T1000 (cell line): ENCODE measurements around the gene GTF2H2C.
"Not testable (repeated sequence)": the region's sequence is repeated elsewhere in the genome, so short reads cannot be mapped to it uniquely, and the experiment has no call there.

Source experiments
- DNase-seq: peaks from one replicate; lab custom pipeline; 2025; ENCODE audit warnings: mixed read lengths; lab: John Stamatoyannopoulos, UW

Gene GTF2H2C

DNA sequence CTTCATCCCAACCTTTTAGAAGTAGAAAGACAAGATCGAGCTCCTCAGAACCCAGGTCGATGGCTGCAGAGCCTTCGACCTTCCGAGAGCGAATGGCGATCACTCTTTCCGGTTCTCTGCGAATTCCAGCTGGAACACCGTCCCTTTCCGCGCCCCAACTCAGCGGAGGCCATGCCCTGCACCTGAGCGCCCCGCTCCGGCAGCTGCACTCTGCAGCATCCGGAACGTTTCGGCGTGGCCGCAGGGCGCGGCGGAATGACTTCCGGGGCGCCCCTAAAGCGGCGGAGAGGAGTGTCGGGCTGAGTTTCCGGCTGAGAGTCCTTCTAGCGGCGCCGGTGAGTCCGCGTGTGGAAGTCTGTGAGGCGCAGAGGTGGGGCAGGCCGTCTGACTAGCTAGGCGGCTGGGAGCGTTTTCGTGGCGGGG is at the start of gene GTF2H2C:
TSS of gene GTF2H2C (plus strand) at position 284 of the 423 bp plus-strand sequence. CDS start 4,942 bp downstream, outside the sequence.
- not testable (repeated sequence) for DNase-seq

DNA sequence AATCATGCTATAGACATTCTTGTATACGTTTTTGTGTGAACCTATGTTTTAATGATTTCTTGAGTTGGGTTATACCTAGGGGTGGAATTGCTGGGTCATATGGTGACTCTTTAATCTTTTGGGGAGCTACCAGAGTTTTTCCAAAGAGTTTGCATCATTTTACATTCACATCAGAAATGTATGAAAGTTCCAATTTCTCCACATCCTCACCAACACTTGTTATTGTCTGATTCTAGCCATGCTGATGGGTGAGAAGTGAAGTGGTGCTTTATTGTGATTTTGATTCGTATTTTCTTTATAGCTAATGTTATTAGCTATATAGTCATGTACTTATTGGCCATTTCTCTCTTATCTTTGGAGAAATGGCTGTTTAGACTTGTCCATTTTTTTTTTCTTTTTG is 49.3 kb upstream of the GTF2H2C start:
- DNase-seq: no peak

DNA sequence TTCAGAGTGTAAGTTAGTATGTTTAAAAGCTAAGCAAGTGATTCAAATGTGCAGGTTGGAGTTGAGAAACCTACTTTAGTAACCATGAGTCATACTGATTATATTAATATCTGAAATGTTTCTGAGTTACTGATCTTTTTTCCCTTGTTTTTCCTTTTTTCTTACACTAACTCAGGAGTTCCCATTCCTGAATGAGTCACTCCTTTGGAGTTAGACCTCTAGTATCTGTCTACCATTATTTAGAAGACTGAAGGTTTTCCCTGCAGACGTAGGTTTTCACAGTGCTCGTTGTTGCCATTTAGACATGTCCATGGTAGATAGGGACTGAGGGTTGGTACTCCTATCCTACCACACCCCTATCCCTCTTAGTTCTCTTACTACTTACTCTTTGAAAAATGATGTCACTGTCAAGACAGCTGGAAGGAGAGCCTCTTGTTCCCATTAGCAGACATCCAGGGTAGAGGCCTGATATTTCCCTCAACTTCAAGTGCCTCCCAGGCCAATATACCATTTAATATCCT is 47.2 kb upstream of the GTF2H2C start:
- DNase-seq: no peak

DNA sequence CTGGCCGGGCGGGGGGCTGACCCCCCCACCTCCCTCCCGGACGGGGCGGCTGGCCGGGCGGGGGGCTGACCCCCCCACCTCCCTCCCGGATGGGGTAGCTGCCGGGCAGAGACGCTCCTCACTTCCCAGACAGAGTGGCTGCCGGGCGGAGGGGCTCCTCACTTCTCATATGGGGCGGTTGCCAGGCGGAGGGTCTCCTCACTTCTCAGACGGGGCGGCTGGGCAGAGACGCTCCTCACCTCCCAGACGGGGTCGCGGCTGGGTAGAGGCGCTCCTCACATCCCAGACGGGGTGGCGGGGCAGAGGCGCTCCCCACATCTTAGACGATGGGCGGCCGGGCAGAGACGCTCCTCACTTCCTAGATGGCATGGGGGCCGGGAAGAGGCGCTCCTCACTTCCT is 44.4 kb upstream of the GTF2H2C start:
- DNase-seq: not testable (repeated sequence)

DNA sequence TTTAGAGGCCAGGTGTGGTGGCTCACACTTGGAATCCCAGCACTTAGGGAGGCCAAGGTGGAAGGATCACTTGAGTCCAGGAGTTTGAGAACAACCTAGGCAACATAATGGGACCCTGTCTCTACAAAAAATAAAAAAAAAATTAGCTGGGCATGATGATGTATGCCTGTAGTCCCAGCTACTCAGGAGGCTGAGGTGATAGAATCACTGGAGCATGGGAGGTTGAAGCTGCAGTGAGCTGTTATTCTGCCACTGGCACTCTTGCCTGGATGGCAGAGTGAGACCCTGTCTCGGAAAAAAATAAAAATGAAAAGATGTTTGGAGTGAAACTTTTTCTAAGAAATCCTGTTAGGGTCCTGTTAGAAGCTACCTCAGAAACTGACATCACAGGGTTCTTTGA is 43.2 kb upstream of the GTF2H2C start:
- no peak for DNase-seq

DNA sequence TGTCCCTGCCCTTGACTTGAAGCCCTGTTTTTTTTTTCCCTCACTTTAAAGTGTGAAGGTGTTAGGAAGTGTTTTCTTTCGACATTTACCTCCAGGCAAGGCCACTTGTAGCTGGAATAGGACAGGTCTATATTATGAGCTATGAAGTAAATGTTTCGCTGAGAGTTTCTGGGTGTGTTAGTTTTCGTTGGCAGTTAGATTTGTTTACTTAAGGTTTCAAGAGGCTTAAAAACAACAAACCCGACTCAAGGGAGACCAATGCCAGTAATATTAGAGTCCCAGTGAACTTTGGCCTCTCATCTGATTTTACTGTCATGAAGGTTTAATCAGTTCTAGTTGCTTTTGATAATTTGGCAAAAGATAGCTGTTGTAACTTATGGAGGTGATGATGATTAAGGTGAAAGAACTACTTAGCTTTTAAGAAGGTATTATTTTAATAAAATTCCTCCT is 42.2 kb upstream of the GTF2H2C start:
- DNase-seq: no peak

DNA sequence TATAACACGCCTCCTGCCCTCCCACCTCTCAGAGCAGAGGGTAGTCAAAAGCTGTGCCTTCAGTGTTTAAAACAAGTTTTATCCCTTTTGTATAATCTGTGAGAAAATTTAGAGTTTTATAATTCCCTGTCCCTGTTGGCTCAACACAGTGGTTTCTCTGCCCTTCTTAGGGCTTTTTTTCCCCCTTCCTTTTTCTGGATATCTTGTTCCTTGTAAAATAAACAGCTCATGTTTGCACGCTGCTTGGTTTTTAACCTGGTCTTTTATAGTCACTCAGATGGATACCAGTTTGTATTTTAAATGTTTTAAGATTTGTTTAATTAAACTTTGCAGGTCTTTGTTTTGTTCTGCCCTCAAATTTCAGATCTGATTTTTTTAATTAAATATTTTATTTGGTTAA is 40.7 kb upstream of the GTF2H2C start:
- no peak for DNase-seq

DNA sequence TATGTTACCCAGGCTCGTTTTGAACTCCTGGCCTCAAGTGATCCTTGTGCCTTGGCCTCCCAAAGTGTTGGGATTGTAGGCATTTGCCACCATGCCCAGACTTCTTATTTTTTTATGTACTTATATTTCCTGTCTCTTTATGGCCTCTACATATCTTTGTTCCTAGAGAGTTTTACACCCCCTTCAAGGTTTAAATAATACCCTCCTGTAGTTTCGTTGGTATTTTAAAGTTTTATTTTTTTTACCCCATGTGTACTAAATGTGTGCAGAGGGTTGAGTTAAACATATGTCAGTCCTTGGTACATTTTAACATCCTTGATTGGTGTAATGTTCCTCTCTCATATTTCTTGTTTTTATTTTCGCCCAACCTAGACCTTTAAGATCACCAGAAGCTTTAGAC is 38.0 kb upstream of the GTF2H2C start:
- DNase-seq: no peak

DNA sequence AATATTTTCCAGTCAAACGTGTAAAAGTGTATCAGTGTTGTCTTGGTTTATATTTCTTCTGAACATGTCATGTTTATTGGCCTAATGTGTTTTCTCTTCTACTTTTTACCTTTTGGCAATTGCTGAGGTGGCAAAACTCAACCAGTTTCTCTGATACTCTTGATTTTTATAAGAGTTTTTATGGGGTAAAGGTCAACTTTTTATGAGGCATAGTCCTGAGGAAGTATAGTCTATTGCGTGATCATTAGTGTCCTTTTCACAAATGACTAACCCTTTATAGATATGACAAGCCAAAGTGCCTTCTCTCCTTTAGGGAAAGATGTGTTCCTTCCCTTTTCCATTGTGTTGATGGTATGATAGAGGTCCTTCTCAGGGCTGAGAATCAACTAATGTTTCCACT is 34.5 kb upstream of the GTF2H2C start:
- no peak for DNase-seq

DNA sequence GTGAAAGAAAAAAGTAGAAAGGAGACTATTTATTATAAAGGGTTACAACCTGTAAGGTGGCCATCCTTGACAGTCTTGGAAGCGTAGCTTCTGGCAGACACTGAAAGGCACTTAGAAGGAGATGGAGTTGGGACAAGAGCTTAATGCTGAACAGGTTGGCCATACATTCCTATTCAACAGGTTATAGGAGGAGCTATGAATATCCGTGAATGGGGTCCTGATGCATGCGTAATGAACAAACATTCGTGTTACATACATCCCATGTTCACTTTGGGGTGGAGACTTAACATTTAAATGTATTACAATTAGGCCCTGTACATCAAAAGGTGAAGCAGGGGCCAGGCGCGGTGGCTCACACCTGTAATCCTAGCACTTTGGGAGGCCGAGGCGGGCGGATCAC is 33.3 kb upstream of the GTF2H2C start:
- DNase-seq: no peak

DNA sequence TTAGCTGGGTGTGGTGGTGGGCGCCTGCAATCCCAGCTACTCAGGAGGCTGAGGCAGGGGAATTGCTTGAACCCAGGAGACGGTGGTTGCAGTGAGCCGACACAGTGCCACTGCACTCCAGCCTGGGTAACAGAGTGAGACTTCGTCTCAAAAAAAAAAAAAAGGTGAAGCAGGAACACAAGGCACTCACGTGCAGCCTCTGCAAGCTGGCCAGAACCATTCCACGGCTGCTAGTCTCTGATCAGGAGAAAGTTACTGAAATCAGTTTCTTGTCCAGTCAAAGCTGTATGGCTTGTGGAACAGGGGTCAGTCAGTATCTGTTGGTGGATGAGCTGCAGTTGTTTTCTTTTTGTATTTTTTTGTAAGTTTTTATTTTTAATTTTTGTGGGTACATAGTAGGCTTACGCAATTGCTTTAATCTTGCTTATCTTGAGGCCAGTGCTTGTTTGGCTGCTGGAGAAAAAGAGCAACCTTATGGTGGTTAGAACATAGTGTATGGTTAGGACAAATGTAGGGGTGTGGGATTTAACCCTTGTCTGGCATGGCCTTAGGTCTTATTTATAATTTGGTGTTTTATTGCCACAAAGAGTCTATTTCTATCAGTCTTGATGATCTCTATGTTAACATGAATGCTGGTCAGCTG is 32.7 kb upstream of the GTF2H2C start:
- DNase-seq: no peak

DNA sequence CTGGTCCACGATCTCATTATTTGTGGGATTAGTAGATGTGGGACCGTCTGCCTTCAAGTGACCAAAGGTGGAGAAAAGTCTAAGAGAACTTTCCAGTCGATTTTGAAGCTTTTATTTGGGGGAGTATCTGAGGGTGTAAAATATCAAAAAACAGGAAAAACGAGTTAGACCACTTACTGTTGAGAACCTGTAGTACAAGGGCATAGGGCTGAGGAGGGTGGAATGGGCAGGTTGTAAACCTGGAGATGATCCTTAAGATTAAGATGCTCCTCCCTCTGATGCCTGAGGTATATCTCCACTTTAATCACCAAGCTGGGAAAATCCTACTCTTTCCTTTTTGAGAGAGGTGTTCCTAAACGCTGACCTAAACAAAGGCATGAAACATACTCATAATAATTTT is 32.0 kb upstream of the GTF2H2C start:
- DNase-seq: no peak

DNA sequence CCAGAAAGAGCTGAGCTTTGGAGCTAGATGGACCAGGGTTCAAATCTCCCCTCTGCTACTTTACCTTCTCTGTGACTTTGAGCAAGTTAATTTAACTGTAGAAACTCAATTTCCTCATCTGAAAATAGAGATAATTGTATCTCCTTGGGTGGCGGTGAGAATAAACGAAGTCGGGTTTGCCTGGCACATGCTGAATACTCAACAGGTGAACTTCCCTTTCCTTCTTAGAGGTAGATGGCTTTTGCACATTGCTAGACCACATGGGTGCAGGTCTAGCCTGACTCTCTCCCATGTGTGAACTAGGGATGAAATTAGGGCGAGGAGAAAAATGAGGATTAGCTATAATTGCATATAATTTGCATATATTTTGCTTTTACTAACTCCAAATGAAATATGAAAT is 31.4 kb upstream of the GTF2H2C start:
- no peak for DNase-seq

DNA sequence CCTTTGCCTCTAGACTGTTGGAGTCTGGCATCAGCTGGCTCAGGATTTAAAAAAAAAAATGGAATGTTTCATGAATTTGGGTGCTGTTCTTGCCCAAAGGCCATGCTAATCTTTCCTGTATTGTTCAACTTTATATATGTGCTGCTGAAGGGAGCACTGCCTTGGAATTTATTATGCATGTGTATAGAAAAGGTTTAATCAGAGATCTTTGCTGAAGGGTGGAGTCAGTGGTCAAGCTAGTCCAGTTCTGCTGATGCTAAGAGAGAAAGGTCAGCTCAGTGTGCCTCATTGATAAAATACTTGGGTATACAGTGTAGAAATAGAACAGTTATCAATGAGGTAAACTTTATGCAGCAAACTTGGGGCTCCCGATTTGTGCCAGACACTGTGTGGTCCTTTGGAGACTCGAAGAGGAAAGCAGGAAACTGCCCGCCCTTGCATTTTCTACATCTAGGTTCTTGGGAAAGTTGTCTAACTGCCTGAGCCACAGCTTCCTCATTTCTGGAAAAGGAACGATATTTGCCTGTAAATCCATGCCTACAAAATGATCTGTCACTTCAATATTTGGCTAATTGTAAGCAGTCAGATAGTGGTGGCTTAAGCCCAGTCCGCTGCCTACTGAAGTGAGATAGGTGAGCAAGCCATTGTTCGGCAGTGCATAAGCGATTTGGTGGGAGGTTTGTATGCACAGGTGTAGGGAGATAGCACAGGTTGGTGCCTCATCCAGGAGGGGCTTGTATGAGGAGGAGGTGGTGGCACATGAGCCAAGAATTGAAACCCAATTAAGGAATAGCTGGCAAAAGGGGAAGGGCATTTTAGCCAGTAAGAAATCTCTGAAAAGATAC is 29.2 kb upstream of the GTF2H2C start:
- DNase-seq: no peak

DNA sequence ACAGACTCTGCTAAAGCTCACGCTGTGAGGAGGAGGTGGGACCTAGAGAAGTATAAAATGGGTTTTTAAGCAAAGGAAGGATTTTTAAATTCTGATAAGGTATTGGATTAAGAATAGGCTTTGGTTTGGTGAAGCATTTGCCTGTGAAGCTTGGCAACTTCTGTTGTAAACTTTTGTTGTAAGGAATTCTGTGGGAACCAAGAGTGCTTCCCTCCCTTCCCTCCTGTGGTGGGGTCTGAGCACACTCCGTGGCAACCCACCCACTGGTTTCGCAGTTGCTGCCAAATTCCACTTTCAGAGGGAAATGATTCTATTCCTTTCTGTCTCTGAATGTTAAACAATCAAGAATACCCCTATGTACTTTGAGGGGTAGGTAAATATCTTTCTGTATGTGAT is 28.6 kb upstream of the GTF2H2C start:
- DNase-seq: no peak

DNA sequence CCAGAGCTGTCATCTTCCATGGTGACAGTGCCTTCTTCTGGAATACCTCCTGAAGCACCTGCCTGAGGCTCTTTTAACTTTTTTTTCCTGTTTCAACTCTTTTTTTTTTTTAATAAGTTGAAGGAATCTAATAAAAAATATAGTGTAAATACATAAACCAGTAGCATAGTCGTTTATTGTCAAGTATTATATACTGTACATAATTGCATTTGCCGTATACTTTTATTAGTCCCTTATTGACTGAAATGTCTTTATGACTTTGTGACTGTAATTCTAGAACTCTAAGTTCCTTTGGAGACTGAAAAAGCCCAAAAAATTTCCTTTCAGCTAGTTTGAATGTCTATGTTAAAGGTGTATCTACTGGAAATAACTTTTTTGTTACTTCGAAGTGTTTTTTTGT is 22.1 kb upstream of the GTF2H2C start:
- DNase-seq: not testable (repeated sequence)

DNA sequence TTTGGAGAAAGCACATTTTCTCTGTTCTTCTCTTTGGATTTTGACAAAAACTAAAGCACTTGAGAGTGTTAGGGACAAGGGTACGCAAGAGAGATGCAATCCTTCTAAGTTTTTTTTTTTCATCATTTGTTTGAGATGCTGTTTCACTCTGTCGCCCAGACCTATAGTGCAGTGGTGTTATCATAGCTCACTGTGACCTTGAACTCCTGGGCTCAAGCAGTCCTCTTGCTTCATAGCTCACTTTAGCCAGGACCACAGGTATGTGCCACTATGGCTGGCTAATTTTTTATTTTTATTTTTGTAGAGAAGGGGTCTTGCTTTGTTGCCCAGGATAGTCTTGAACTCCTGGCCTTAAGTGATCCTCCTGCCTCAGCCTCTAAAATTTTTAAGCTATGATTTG is 21.3 kb upstream of the GTF2H2C start:
- not testable (repeated sequence) for DNase-seq

DNA sequence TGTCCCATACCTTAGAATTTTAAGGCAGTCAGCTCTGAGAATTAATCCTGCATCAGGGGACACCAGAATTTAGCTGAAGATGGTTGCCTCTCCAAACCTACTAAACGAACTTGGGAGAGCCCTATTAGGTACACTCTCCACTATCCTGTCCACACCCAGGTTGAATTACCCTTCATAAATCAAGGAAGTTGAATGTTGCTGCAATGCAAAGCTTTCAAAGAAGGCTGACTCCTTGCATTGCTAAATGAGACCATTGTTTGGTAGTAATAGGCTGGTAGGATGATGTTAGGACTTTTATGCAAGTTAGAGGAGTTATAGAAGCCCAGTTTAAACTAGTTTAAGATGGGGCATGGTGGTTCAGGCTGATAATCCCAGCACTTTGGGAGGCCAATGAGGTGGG is 18.6 kb upstream of the GTF2H2C start:
- not testable (repeated sequence) for DNase-seq

DNA sequence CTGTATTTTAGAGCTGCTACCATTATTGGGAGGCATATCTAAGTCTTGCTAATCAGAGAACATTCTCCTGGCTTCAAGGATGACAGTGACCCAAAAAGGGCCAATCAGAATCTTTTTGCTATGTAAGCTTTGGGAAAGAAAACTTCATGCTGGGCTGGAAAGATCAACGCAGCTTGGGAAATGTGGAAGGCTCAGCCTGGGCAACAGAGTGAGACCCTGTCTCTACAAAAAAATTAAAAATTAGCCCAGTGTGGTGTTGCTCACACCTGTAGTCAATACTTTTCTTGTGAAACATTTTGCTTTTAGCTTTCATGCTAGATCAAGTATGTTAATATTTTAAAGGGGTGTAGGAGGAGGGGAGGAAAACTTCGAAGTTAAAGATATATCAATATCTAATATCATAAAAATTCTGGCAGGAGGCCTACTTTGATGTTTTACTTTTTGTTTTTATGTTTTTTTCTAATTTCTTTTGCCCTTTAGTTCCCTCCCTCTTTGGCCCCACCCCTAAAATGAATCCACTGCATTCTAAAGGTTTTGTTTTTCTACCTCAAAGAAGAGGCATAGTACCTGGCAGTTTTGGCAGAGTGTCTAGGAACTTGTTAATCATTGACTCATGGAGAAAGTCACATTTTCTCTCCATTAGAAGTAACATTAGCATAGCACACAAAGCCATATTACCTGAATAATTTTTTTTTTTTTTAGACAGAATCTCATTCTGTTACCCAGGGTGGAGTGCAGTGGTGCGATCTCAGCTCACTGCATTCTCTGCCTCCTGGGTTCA is 17.0 kb upstream of the GTF2H2C start:
- not testable (repeated sequence) for DNase-seq

DNA sequence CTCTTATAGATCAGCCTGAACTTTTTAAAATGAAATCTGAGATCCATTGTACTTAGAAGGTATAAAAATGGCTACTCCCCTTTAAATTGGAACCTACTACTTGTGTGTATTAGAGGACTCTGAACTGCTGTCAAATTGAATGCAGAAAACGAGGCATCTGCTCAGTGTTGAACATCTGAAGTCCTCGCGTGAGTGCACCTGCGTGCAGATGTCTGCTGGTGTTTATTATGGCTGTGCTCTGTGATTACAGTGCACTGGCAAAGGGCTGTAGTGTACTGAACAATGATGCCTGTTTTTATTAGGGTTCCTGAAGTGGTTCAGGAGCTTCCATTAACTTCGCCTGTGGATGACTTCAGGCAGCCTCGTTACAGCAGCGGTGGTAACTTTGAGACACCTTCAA is 15.4 kb upstream of the GTF2H2C start:
- not testable (repeated sequence) for DNase-seq

DNA sequence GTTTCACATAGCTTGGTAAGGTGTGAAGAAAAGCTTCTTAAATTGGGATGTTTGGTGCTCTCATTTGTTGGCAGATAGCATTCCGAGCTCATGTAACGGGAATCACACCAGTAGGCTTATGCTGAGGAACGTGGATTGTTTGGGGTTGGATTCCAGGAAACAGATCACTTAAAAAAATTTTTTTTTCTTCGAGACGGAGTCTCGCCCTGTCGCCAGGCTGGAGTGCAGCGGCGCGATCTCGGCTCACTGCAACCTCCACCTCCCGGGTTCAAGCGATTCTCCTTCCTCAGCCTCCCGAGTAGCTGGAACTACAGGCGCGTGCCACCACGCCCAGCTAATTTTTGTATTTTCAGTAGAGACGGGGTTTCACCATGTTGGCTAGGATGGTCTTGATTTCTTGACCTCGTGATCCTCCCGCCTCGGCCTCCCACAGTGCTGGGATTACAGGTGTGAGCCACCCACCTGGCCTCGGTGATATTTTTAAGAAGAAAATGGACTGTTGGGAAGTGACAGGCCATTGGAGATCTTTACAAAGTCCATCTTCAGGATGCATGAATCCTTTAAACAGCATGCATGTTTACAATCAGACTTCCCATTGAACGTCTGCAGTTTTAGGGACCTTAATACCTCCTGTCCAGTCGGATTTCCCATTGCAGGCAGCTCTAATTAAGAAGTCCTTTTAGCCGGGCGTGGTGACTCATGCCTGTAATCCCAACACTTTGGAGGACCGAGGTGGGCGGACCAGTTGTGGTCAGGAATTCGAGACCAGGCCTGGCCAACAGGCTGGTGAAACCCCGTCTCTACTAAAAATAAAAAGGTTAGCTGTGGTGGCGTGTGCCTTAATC is 818 bp downstream of the GTF2H2C start:
- DNase-seq: not testable (repeated sequence)
